ENCODE data around the gene ADAMTS6.

DNA sequence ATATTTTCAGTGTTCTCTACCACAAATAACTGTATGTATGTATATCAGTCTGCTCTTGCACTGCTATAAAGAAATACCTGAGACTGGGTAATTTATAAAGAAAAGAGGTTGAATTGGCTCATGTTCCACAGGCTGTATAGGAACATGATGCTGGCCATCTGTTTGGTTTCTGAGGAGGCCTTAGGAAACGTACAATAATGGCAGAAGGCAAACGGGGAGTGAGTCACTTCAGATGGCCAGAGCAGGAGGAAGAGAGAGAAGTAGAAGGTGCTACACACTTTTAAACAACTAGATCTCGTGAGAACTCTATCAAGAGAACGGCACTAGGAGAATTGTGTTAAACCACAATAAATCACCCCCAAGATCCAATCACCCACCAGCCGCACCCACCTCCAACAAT is 121.7 kb downstream of the ADAMTS6 start:
- TF ChIP-seq, protein P1, sequence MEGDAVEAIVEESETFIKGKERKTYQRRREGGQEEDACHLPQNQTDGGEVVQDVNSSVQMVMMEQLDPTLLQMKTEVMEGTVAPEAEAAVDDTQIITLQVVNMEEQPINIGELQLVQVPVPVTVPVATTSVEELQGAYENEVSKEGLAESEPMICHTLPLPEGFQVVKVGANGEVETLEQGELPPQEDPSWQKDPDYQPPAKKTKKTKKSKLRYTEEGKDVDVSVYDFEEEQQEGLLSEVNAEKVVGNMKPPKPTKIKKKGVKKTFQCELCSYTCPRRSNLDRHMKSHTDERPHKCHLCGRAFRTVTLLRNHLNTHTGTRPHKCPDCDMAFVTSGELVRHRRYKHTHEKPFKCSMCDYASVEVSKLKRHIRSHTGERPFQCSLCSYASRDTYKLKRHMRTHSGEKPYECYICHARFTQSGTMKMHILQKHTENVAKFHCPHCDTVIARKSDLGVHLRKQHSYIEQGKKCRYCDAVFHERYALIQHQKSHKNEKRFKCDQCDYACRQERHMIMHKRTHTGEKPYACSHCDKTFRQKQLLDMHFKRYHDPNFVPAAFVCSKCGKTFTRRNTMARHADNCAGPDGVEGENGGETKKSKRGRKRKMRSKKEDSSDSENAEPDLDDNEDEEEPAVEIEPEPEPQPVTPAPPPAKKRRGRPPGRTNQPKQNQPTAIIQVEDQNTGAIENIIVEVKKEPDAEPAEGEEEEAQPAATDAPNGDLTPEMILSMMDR (IDR thresholded peaks at IDR 0.05): no peak
- TF ChIP-seq ZFX (IDR thresholded peaks at IDR 0.05; ENCODE audit: borderline replicate concordance): no peak

All from 22Rv1 (cell line).